ENCODE measurements around the gene KRTAP4-3.

- TF ChIP-seq EZH2 (IDR thresholded peaks at IDR 0.05), result no peak
- TF ChIP-seq CTCF (IDR thresholded peaks at IDR 0.05), result no peak
These were observed 8.8 kb upstream of the KRTAP4-3 start for GRCh38 chr17:41176744-41177387.
